ENCODE results near the gene CRB1. TPM values are rescaled to one million over a fixed set of nuclear protein-coding genes. Genes with fewer than 3 reads are reported as not detected.
"Not testable (repeated sequence)": the region's sequence is repeated elsewhere in the genome, so short reads cannot be mapped to it uniquely, and the experiment has no call there.

CRB1 gene
- total RNA-seq, 1 donor from 2014 or later: 0.16 TPM

GRCh38 chr1:197471248-197471985 is 203.4 kb downstream of the CRB1 start:
- ATAC-seq (peak; percentile 39), DNase-seq (ENCODE audit: missing footprints) (no peak)
- intact Hi-C loops (cut with DNase I): no loop called here

GRCh38 chr1:197472141-197472540 is 204.1 kb downstream of the CRB1 start:
- intact Hi-C loops (cut with DNase I): no loop called here
- ATAC-seq (no peak), DNase-seq (ENCODE audit: missing footprints) (no peak)

- no peak for ATAC-seq
- intact Hi-C loops (cut with DNase I): no loop called here
- no peak for DNase-seq (ENCODE audit: missing footprints)
Observed at GRCh38 chr1:197480446-197480845, 212.4 kb downstream of the CRB1 start.

- DNase-seq (ENCODE audit: missing footprints) (no peak), ATAC-seq (peak; percentile 71)
- intact Hi-C loops (cut with DNase I): no loop called here
Observed at GRCh38 chr1:197481101-197481500, 213.0 kb downstream of the CRB1 start.

GRCh38 chr1:197485790-197486189 is 217.7 kb downstream of the CRB1 start:
- intact Hi-C loops (cut with DNase I): no loop called here
- DNase-seq (ENCODE audit: missing footprints): no peak
- no peak for ATAC-seq

GRCh38 chr1:197486946-197487345 is 218.9 kb downstream of the CRB1 start:
- DNase-seq (ENCODE audit: missing footprints) (no peak), ATAC-seq (no peak)
- intact Hi-C loops (cut with DNase I): no loop called here

GRCh38 chr1:197491505-197491904 is 223.5 kb downstream of the CRB1 start:
- intact Hi-C loops (cut with DNase I): loop anchor here (5.0 kb wide), 1 partner anchor 576 kb away; no protein-coding TSS in a partner anchor
- not testable (repeated sequence) for DNase-seq (ENCODE audit: missing footprints); ATAC-seq

GRCh38 chr1:197496722-197497121 is 228.7 kb downstream of the CRB1 start:
- DNase-seq (ENCODE audit: missing footprints): peak; percentile 68
- ATAC-seq: no peak
- intact Hi-C loops (cut with DNase I): no loop called here

- DNase-seq (ENCODE audit: missing footprints) (no peak), ATAC-seq (no peak)
- intact Hi-C loops (cut with DNase I): no loop called here
Observed at GRCh38 chr1:197510691-197511378, 242.8 kb downstream of the CRB1 start.

GRCh38 chr1:197515421-197515820 is 247.4 kb downstream of the CRB1 start:
- intact Hi-C loops (cut with DNase I): no loop called here
- DNase-seq (ENCODE audit: missing footprints) (no peak), ATAC-seq (no peak)

- DNase-seq (ENCODE audit: missing footprints) (no peak), ATAC-seq (no peak)
- intact Hi-C loops (cut with DNase I): no loop called here
Observed at GRCh38 chr1:197519741-197520334, 251.8 kb downstream of the CRB1 start.

GRCh38 chr1:197521118-197521739 is 253.2 kb downstream of the CRB1 start:
- DNase-seq (ENCODE audit: missing footprints): no peak
- ATAC-seq: no peak
- intact Hi-C loops (cut with DNase I): no loop called here

GRCh38 chr1:197526736-197527371 is 258.8 kb downstream of the CRB1 start:
- DNase-seq (ENCODE audit: missing footprints): no peak
- ATAC-seq: no peak
- intact Hi-C loops (cut with DNase I): loop anchor here (5.0 kb wide), 2 partner anchors 340 to 395 kb away; no protein-coding TSS in a partner anchor

Other genes starting within 250 kb of the CRB1 start
- gene F13B, start 201.0 kb upstream of the CRB1 start, total RNA-seq: not detected
- 0.35 TPM for gene ASPM, start 121.6 kb upstream of the CRB1 start, total RNA-seq
- 8.6 TPM for gene ZBTB41, start 67.0 kb upstream of the CRB1 start, total RNA-seq

Measured in Right ventricle myocardium inferior (tissue), 1 donor.